ENCODE data around the gene MYH11. TPM values are rescaled to one million over a fixed set of nuclear protein-coding genes. Genes with fewer than 3 reads are reported as not detected.
"Not testable (repeated sequence)": the region's sequence is repeated elsewhere in the genome, so short reads cannot be mapped to it uniquely, and the experiment has no call there.

MYH11 gene
- total RNA-seq, 1 donor from 2014 or later, result 1.9 TPM

GRCh38 chr16:15856182-15856581 lies 646 bp downstream of the MYH11 start:
- H3K4me1 Mint-ChIP-seq (ENCODE audit: unreplicated experiment), result peaks cover 11% of the 10 kb centered on the region
- DNase-seq (ENCODE audit: extremely low spot score, unreplicated experiment), result no peak
- H3K36me3 Mint-ChIP-seq (ENCODE audit: unreplicated experiment), result no peaks in the 10 kb centered on the region
- H3K4me3 Mint-ChIP-seq (ENCODE audit: unreplicated experiment), result no peak overlapping the region
- no peak overlapping the region for H3K27ac Mint-ChIP-seq (ENCODE audit: unreplicated experiment)
- peaks cover 43% of the 10 kb centered on the region for H3K27me3 Mint-ChIP-seq (ENCODE audit: unreplicated experiment)
- no peaks in the 10 kb centered on the region for H3K9me3 Mint-ChIP-seq (ENCODE audit: unreplicated experiment)
- TF ChIP-seq CTCF (IDR thresholded peaks at IDR 0.05), result no peak

GRCh38 chr16:15855704-15856003 lies 1.2 kb downstream of the MYH11 start:
- H3K27me3 Mint-ChIP-seq (ENCODE audit: unreplicated experiment), result peaks cover 44% of the 10 kb centered on the region
- no peak overlapping the region for H3K4me3 Mint-ChIP-seq (ENCODE audit: unreplicated experiment)
- no peaks in the 10 kb centered on the region for H3K9me3 Mint-ChIP-seq (ENCODE audit: unreplicated experiment)

GRCh38 chr16:15854906-15855703 lies 1.7 kb downstream of the MYH11 start:
- H3K4me1 Mint-ChIP-seq (ENCODE audit: unreplicated experiment), result peaks cover 11% of the 10 kb centered on the region
- DNase-seq (ENCODE audit: extremely low spot score, unreplicated experiment), result no peak
- no peaks in the 10 kb centered on the region for H3K9me3 Mint-ChIP-seq (ENCODE audit: unreplicated experiment)
- H3K36me3 Mint-ChIP-seq (ENCODE audit: unreplicated experiment), result no peaks in the 10 kb centered on the region
- no peak for TF ChIP-seq CTCF (IDR thresholded peaks at IDR 0.05)
- H3K27ac Mint-ChIP-seq (ENCODE audit: unreplicated experiment), result no peak overlapping the region
- H3K4me3 Mint-ChIP-seq (ENCODE audit: unreplicated experiment), result no peak overlapping the region
- H3K27me3 Mint-ChIP-seq (ENCODE audit: unreplicated experiment), result peaks cover 44% of the 10 kb centered on the region

More at GRCh38 chr16:15855704-15856003, 1.2 kb downstream of the MYH11 start:
- no peak for TF ChIP-seq CTCF (IDR thresholded peaks at IDR 0.05)
- Mint-ChIP-seq H3K4me1 (ENCODE audit: unreplicated experiment) (peaks cover 11% of the 10 kb centered on the region), H3K36me3 (ENCODE audit: unreplicated experiment) (no peaks in the 10 kb centered on the region), H3K27ac (ENCODE audit: unreplicated experiment) (no peak overlapping the region)
- no peak for DNase-seq (ENCODE audit: extremely low spot score, unreplicated experiment)

- H3K27me3 Mint-ChIP-seq (ENCODE audit: unreplicated experiment), result peaks cover 44% of the 10 kb centered on the region
- TF ChIP-seq CTCF (IDR thresholded peaks at IDR 0.05), result no peak
- no peaks in the 10 kb centered on the region for H3K9me3 Mint-ChIP-seq (ENCODE audit: unreplicated experiment)
- no peak overlapping the region for H3K4me3 Mint-ChIP-seq (ENCODE audit: unreplicated experiment)
- H3K4me1 Mint-ChIP-seq (ENCODE audit: unreplicated experiment), result peaks cover 11% of the 10 kb centered on the region
- no peak for DNase-seq (ENCODE audit: extremely low spot score, unreplicated experiment)
- H3K27ac Mint-ChIP-seq (ENCODE audit: unreplicated experiment), result no peak overlapping the region
- H3K36me3 Mint-ChIP-seq (ENCODE audit: unreplicated experiment), result no peaks in the 10 kb centered on the region
These were observed 2.8 kb downstream of the MYH11 start for GRCh38 chr16:15854061-15854460.

- DNase-seq (ENCODE audit: extremely low spot score, unreplicated experiment), result no peak
These were observed 3.8 kb downstream of the MYH11 start for GRCh38 chr16:15853021-15853420.

GRCh38 chr16:15850555-15850954 lies 6.3 kb downstream of the MYH11 start:
- not testable (repeated sequence) for H3K4me3 Mint-ChIP-seq (ENCODE audit: unreplicated experiment); H3K9me3 Mint-ChIP-seq (ENCODE audit: unreplicated experiment); H3K4me1 Mint-ChIP-seq (ENCODE audit: unreplicated experiment); H3K27ac Mint-ChIP-seq (ENCODE audit: unreplicated experiment); H3K36me3 Mint-ChIP-seq (ENCODE audit: unreplicated experiment); DNase-seq (ENCODE audit: extremely low spot score, unreplicated experiment)
- H3K27me3 Mint-ChIP-seq (ENCODE audit: unreplicated experiment), result peaks cover 44% of the 10 kb centered on the region

More at GRCh38 chr16:15853021-15853420, 3.8 kb downstream of the MYH11 start:
- no peak for TF ChIP-seq CTCF (IDR thresholded peaks at IDR 0.05)
- H3K36me3 Mint-ChIP-seq (ENCODE audit: unreplicated experiment), result no peaks in the 10 kb centered on the region
- no peaks in the 10 kb centered on the region for H3K9me3 Mint-ChIP-seq (ENCODE audit: unreplicated experiment)
- no peak overlapping the region for H3K27ac Mint-ChIP-seq (ENCODE audit: unreplicated experiment)
- H3K4me3 Mint-ChIP-seq (ENCODE audit: unreplicated experiment), result no peak overlapping the region
- H3K4me1 Mint-ChIP-seq (ENCODE audit: unreplicated experiment), result peaks cover 11% of the 10 kb centered on the region
- H3K27me3 Mint-ChIP-seq (ENCODE audit: unreplicated experiment), result peaks cover 50% of the 10 kb centered on the region
